Heart right ventricle (tissue), 16 donors: ENCODE results near the gene CACNA2D1. TPM values are rescaled to one million over a fixed set of nuclear protein-coding genes. Genes with fewer than 3 reads are reported as not detected.

Experiments
- ATAC-seq, 8 donors: fragments of 200-7000 bp; cut with Tn5 transposase; one replicate each; pipeline ENCODE4 v1.9.1; 2020; ENCODE audit warnings: mild to moderate bottlenecking in 8 of 8, moderate library complexity in 8 of 8, moderate number of reproducible peaks in 1 of 8
- DNase-seq, 2 donors: peaks; one replicate each; pipeline ENCODE4 v3.0.0-alpha.2; 2020
- H3K27ac ChIP-seq, 10 donors: fragments of 200-600 bp; sonication (generic) in 2 of 10; one replicate each; pipeline versions ENCODE4 v1.5.0 to v1.8.0; 2020 to 2022; ENCODE audit warnings: mild to moderate bottlenecking in 3 of 10
- H3K27me3 ChIP-seq, 7 donors: fragments of 200-600 bp; one replicate each; pipeline ENCODE4 v1.8.0; 2021 to 2022; ENCODE audit warnings: mild to moderate bottlenecking in 2 of 7
- H3K36me3 ChIP-seq, 9 donors: fragments of 200-600 bp; sonication (generic) in 1 of 9; one replicate each; pipeline versions ENCODE4 v1.5.0 to v1.8.0; 2020 to 2022; ENCODE audit warnings: mild to moderate bottlenecking in 2 of 9
- H3K4me1 ChIP-seq, 9 donors: fragments of 200-600 bp; sonication (generic) in 1 of 9; one replicate each; pipeline versions ENCODE4 v1.5.0 to v1.8.0; 2020 to 2022; ENCODE audit warnings: mild to moderate bottlenecking in 4 of 9
- H3K4me3 ChIP-seq, 10 donors: fragments of 200-600 bp; sonication (generic) in 2 of 10; one replicate each; pipeline versions ENCODE4 v1.5.0 to v1.8.0; 2020 to 2022; ENCODE audit warnings: mild to moderate bottlenecking in 7 of 10, moderate library complexity in 2 of 10
- H3K9me3 ChIP-seq, 11 donors: fragments of 200-600 bp in 10 of 11; sonication (generic) in 2 of 11; one replicate each; pipeline versions ENCODE4 v1.5.0 to v1.8.0; 2013 to 2022; ENCODE audit warnings: mild to moderate bottlenecking in 2 of 11, control low read depth in 1 of 11, moderate library complexity in 1 of 11
- WGBS, 2 donors: extraction: QIAGEN DNeasy Blood & Tissue Kit; methylation state at CpG; one replicate each; pipeline ENCODE4 v1.1.7; 2013; ENCODE audit warnings: inconsistent platforms in 1 of 2; 5-methylcytosine and 5-hydroxymethylcytosine counted together
- intact Hi-C, 10 donors: fragments of 100-400 bp; cut with DNase I; formaldehyde crosslinking; loops; one replicate each; pipeline versions ENCODE4 v1.11.1 to v1.14.2; 2022
- polyA plus RNA-seq, 2 donors: library from polyadenylated mRNA; stranded (reverse); fragments of 200-250 nt; gene quantifications; one replicate each; pipeline ENCODE4 v1.2.3, GENCODE V29; 2013
- total RNA-seq, 10 donors: library from RNA; stranded (reverse); fragmentation: NEBNext Ultra II Directional in 3 of 10; extraction: Animal tissue kit (Norgen Biotek cat#: 25700) in 3 of 10; gene quantifications; one replicate each; pipeline versions ENCODE4 v1.2.1 to v1.2.4, GENCODE V29; 2021 to 2023
- TF ChIP-seq, protein P1 (sequence below), 9 donors: fragments of 200-600 bp; sonication (generic) in 2 of 9; IDR thresholded peaks; one replicate each; pipeline versions ENCODE4 v1.5.0 to v1.8.0; 2021 to 2022; ENCODE audit warnings: antibody characterized with exemption in 9 of 9, mild to moderate bottlenecking in 5 of 9, moderate library complexity in 1 of 9
- donor health status: Arrhythmogenic right ventricular cardiomyopathy.
- donor health status: ischemic (EF 13 %, LVEDD 7.1; RV severe dilation, severe dysfunction).
- donor health status: healthy with polysubstance abuse.
- donor health status: DM: no; HTN: yes; CAD: no.
- donor health status: DM: no; HTN: no; CAD: no.
- donor health status: ischemic (EF 25% LVEDD 6.9; RV normal size, moderate dysfunction).
- donor health status: ischemic (EF 25% LVEDD 5.7; RV mildly dilated, moderate dysfunction).
- donor health status: healthy.
- donor health status: DM: yes; HTN: yes; CAD: no.
- donor health status: Ischemic cardiomyopathy.
- donor health status: ischemic (EF 35%, LVEDD 5.7; RV mildly dilated, moderate dysfunction).
- donor health status: nonischemic (EF 11% LVEDD 7.7; RV severe dilation, severe dysfunction).
- donor health status: DM: yes; HTN: yes; CAD: no.
- donor health status: PGD.
- donor health status: ischemic (EF 29% LVEDD 5.4; RV normal size, mild dysfunction).
- donor health status: nonischemic (EF 23%, LVEDD 6.1; RV moderate dilation, normal function).

Gene CACNA2D1
- total and polyA plus RNA-seq, 12 donors: 7.0 to 131 (median 69.3) TPM

DNA sequence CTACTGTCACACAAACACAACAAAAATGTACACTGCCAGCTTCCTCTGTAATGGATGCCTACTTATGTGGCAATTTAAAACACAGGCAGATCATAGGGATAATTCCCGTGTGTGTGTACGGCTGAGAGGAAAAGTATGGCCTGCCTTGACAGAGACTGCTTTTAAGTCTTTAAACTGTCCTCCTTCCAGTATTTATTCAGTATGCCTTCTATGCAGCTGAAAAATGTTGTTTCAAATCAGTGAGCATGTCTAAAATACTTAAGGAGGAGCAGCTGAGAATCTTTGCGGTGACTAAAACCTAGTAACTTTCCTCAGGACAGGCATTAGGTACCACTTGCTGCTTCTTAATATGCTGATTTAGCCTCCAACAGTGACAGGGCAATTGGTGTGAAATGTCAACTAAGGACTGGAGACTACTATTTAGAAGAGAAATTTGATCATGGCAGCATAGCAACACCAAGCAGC, 126.3 kb downstream of the CACNA2D1 start:
- Histone ChIP-seq H3K4me3 (no peak overlapping the region), H3K27ac (peak overlapping the region in 6 of 10 donors; percentile 17 to 67 (median 42)), H3K27me3 (no peaks in the 10 kb centered on the region), H3K9me3 (no peaks in the 10 kb centered on the region), H3K36me3 (no peaks in the 10 kb centered on the region), H3K4me1 (peaks cover 0 to 70% (median 43%) of the 10 kb centered on the region in 9 donors)
- ATAC-seq (peak in 6 of 8 donors; percentile 28 to 52 (median 45)), DNase-seq (no peak)
- intact Hi-C loops: no loop called here
- WGBS, 2 donors: 79 to 83% methylated on average over 3 of the region's 3 CpGs
- TF ChIP-seq, protein P1, sequence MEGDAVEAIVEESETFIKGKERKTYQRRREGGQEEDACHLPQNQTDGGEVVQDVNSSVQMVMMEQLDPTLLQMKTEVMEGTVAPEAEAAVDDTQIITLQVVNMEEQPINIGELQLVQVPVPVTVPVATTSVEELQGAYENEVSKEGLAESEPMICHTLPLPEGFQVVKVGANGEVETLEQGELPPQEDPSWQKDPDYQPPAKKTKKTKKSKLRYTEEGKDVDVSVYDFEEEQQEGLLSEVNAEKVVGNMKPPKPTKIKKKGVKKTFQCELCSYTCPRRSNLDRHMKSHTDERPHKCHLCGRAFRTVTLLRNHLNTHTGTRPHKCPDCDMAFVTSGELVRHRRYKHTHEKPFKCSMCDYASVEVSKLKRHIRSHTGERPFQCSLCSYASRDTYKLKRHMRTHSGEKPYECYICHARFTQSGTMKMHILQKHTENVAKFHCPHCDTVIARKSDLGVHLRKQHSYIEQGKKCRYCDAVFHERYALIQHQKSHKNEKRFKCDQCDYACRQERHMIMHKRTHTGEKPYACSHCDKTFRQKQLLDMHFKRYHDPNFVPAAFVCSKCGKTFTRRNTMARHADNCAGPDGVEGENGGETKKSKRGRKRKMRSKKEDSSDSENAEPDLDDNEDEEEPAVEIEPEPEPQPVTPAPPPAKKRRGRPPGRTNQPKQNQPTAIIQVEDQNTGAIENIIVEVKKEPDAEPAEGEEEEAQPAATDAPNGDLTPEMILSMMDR (IDR thresholded peaks at IDR 0.05): no peak

DNA sequence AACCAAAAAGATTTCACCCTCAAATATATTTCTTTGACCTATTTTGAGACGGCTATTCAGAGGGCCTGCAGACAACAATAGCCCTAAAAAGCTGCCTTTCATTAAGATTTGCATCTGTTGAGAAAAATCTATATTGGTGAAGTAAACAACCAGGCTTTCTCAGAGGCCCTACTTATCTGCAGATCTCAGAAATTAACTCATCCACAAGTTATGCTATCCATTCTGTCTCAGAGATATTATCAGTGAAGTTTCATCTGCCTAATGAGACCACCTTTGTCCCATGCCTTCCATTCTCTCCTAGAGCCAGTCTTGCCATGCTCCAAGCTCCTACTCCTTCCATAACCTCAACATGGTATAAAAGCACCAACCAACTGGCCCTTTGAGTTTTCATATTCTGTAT, 130.3 kb downstream of the CACNA2D1 start:
- TF ChIP-seq, protein P1 (IDR thresholded peaks at IDR 0.05): no peak
- no peak overlapping the region for H3K4me3 ChIP-seq
- peaks cover 0 to 6% (median 0%) of the 10 kb centered on the region in 9 donors for H3K36me3 ChIP-seq
- ATAC-seq (no peak), DNase-seq (no peak)
- intact Hi-C loops: no loop called here
- H3K9me3 ChIP-seq: peaks cover 0 to 9% (median 0%) of the 10 kb centered on the region in 11 donors
- H3K27me3 ChIP-seq: no peaks in the 10 kb centered on the region
- peaks cover 0 to 49% (median 26%) of the 10 kb centered on the region in 9 donors for H3K4me1 ChIP-seq
- no peak overlapping the region for H3K27ac ChIP-seq
- 84 to 91% methylated on average over 1 of the region's 1 CpG for WGBS, 2 donors

DNA sequence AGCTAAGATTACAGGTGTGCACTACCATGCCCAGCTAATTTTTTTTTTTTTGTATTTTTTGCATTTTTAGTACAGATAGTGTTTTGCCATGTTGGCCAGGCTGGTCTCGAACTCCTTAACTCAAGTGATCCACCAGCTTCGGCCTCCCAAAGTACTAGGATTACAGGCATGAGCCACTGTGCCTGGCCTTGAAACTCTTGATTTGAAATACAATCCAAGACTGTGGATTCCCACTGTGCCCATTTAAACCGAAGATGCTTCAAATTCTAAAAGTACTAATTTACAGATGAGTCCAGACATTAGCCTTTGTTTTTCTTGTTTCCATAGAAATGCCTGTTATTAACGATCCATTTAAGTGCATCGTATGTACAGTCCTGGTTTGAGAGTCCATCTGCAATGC, 130.9 kb downstream of the CACNA2D1 start:
- intact Hi-C loops: no loop called here
- H3K4me3 ChIP-seq: no peak overlapping the region
- TF ChIP-seq, protein P1 (IDR thresholded peaks at IDR 0.05): no peak
- DNase-seq (no peak), ATAC-seq (no peak)
- H3K9me3 ChIP-seq: peaks cover 0 to 9% (median 0%) of the 10 kb centered on the region in 11 donors
- peaks cover 0 to 42% (median 21%) of the 10 kb centered on the region in 9 donors for H3K4me1 ChIP-seq
- no peak overlapping the region for H3K27ac ChIP-seq
- WGBS, 2 donors: 92 to 94% methylated on average over 5 of the region's 5 CpGs
- H3K36me3 ChIP-seq: peaks cover 0 to 6% (median 0%) of the 10 kb centered on the region in 9 donors
- H3K27me3 ChIP-seq: no peaks in the 10 kb centered on the region

DNA sequence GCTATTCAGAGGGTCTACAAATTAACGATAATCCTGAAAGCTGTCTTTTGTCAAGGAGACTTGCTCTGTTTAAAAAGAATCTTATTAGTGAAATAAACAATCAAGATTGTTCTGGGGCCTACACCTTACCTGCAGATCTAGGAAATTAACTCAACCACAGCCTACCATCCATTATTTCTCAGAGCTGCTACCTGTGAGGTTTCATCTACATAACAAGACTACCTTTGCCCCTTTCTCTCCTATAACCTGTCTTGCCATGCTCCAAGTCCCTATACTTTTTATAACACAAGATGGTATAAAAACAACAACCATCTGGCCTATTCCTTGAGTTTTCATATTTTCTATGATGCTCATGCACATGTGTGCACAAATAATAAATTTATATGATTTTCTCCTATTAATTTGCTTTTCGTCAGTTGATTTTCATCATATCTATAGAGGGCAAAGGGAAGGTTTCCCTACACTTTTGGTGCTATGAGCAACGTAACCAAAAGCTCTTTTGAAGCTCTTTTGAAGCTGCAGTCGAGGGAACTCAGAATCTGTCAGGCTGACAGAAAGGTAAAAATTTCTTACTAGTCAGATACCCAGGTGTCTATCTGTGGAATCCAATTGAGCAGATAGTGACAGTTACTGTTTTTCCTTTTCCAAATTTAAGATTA, 138.1 kb downstream of the CACNA2D1 start:
- DNase-seq: no peak
- H3K27ac ChIP-seq: no peak overlapping the region
- H3K27me3 ChIP-seq: no peaks in the 10 kb centered on the region
- TF ChIP-seq, protein P1 (IDR thresholded peaks at IDR 0.05): no peak
- peaks cover 0 to 21% (median 2%) of the 10 kb centered on the region in 11 donors for H3K9me3 ChIP-seq
- peaks cover 0 to 6% (median 0%) of the 10 kb centered on the region in 9 donors for H3K36me3 ChIP-seq
- intact Hi-C loops: no loop called here
- no peak for ATAC-seq
- no peak overlapping the region for H3K4me3 ChIP-seq
- WGBS, 2 donors: 87 to 91% methylated on average over 4 of the region's 4 CpGs
- H3K4me1 ChIP-seq: peaks cover 0 to 8% (median 0%) of the 10 kb centered on the region in 9 donors
